Neural crest cell (in vitro differentiated cells): ENCODE measurements around the gene CNGA3. TPM values are rescaled to one million over a fixed set of nuclear protein-coding genes. Genes with fewer than 3 reads are reported as not detected.
"Not testable (repeated sequence)": the region's sequence is repeated elsewhere in the genome, so short reads cannot be mapped to it uniquely, and the experiment has no call there.

Experiments used
- DNase-seq: peaks from one replicate; pipeline ENCODE4 v3.0.0; 2021; ENCODE audit warnings: low read depth, mixed read lengths, low spot score
- H3K27ac Mint-ChIP-seq: one replicate; pipeline ENCODE4 v1.8.0; 2021; ENCODE audit warnings: mild to moderate bottlenecking, mixed read lengths; ENCODE audit not compliant: unreplicated experiment
- H3K27me3 Mint-ChIP-seq: 2 replicates; pipeline ENCODE4 v1.8.0; 2021; ENCODE audit warnings: low read depth, mild to moderate bottlenecking, mixed read lengths
- H3K36me3 Mint-ChIP-seq: 2 replicates; pipeline ENCODE4 v1.8.0; 2021; ENCODE audit warnings: low read depth, mild to moderate bottlenecking, mixed read lengths
- H3K4me1 Mint-ChIP-seq: 2 replicates; pipeline ENCODE4 v1.8.0; 2021; ENCODE audit warnings: mixed read lengths
- H3K4me3 Mint-ChIP-seq: one replicate; pipeline ENCODE4 v1.8.0; 2021; ENCODE audit warnings: mild to moderate bottlenecking, mixed read lengths
- H3K9me3 Mint-ChIP-seq: 2 replicates; pipeline ENCODE4 v1.8.0; 2021; ENCODE audit warnings: mixed read lengths
- CTCF ChIP-seq: fragments of 200-600 bp; sonication (generic); conservative IDR thresholded peaks from 2 replicates; pipeline ENCODE4 v1.5.0; 2021; ENCODE audit warnings: antibody characterized with exemption, mild to moderate bottlenecking
- total RNA-seq: library from RNA; stranded (reverse); gene quantifications from 2 replicates; pipeline ENCODE4 v1.2.1, GENCODE V29; 2021

CNGA3 gene
- total RNA-seq, 1 donor from 2014 or later: 0.72 TPM

- Mint-ChIP-seq H3K9me3 (no peaks in the 10 kb centered on the region), H3K27me3 (no peaks in the 10 kb centered on the region), H3K36me3 (peaks cover 2% of the 10 kb centered on the region), H3K27ac (no peak overlapping the region), H3K4me1 (peaks cover 11% of the 10 kb centered on the region), H3K4me3 (no peak overlapping the region)
- DNase-seq: no peak
- TF ChIP-seq CTCF: no peak
These were observed 45.9 kb upstream of the CNGA3 start for GRCh38 chr2:98300141-98300874.

GRCh38 chr2:98301469-98301868 is 44.8 kb upstream of the CNGA3 start:
- Mint-ChIP-seq H3K4me1 (peaks cover 7% of the 10 kb centered on the region), H3K27me3 (peaks cover 3% of the 10 kb centered on the region), H3K27ac (no peak overlapping the region), H3K4me3 (no peak overlapping the region), H3K36me3 (peaks cover 2% of the 10 kb centered on the region), H3K9me3 (no peaks in the 10 kb centered on the region)
- no peak for DNase-seq
- no peak for TF ChIP-seq CTCF

- H3K9me3 Mint-ChIP-seq, DNase-seq, H3K27me3 Mint-ChIP-seq, H3K27ac Mint-ChIP-seq, H3K4me3 Mint-ChIP-seq, H3K4me1 Mint-ChIP-seq, H3K36me3 Mint-ChIP-seq: not testable (repeated sequence)
These were observed 39.0 kb upstream of the CNGA3 start for GRCh38 chr2:98307131-98307696.

GRCh38 chr2:98308068-98308467 is 38.2 kb upstream of the CNGA3 start:
- Mint-ChIP-seq H3K4me1 (no peaks in the 10 kb centered on the region), H3K36me3 (peaks cover 2% of the 10 kb centered on the region), H3K9me3 (no peaks in the 10 kb centered on the region), H3K4me3 (no peak overlapping the region), H3K27ac (no peak overlapping the region), H3K27me3 (peaks cover 3% of the 10 kb centered on the region)
- no peak for TF ChIP-seq CTCF
- no peak for DNase-seq

- no peak for TF ChIP-seq CTCF
- Mint-ChIP-seq H3K27me3 (peaks cover 3% of the 10 kb centered on the region), H3K36me3 (peaks cover 2% of the 10 kb centered on the region), H3K4me3 (no peak overlapping the region), H3K4me1 (no peaks in the 10 kb centered on the region), H3K9me3 (no peaks in the 10 kb centered on the region), H3K27ac (no peak overlapping the region)
- no peak for DNase-seq
These were observed 37.7 kb upstream of the CNGA3 start for GRCh38 chr2:98308532-98308931.

GRCh38 chr2:98309580-98309979 is 36.7 kb upstream of the CNGA3 start:
- no peak for DNase-seq
- no peak overlapping the region for H3K4me3 Mint-ChIP-seq
- no peak for TF ChIP-seq CTCF

More at GRCh38 chr2:98309580-98309979, 36.7 kb upstream of the CNGA3 start:
- no peaks in the 10 kb centered on the region for H3K4me1 Mint-ChIP-seq
- H3K9me3 Mint-ChIP-seq: no peaks in the 10 kb centered on the region
- H3K27ac Mint-ChIP-seq: no peak overlapping the region
- no peaks in the 10 kb centered on the region for H3K36me3 Mint-ChIP-seq
- peaks cover 3% of the 10 kb centered on the region for H3K27me3 Mint-ChIP-seq
